Vagina (tissue), 2 donors: ENCODE measurements around the gene HDX. TPM values are rescaled to one million over a fixed set of nuclear protein-coding genes. Genes with fewer than 3 reads are reported as not detected.
"Not testable (repeated sequence)": the region's sequence is repeated elsewhere in the genome, so short reads cannot be mapped to it uniquely, and the experiment has no call there.

ENCODE experiments used
- DNase-seq, 2 donors: peaks; one replicate each; pipeline ENCODE4 v3.0.0-alpha.2; 2017; ENCODE audit errors: extremely low spot score in 2 of 2
- H3K27ac ChIP-seq: fragments of 200-600 bp; sonication (generic); one replicate; pipeline ENCODE4 v1.5.1; 2019
- H3K27me3 ChIP-seq: fragments of 200-600 bp; sonication (generic); one replicate; pipeline ENCODE4 v1.5.1; 2019
- H3K36me3 ChIP-seq, 2 donors: fragments of 200-600 bp; sonication (generic); one replicate each; pipeline ENCODE4 v1.5.1; 2017 to 2019
- H3K4me1 ChIP-seq: fragments of 200-600 bp; sonication (generic); one replicate; pipeline ENCODE4 v1.5.1; 2019
- H3K4me3 ChIP-seq, 2 donors: fragments of 200-600 bp; sonication (generic); 1 replicate in 1 of 2; 2 replicates in 1 of 2; pipeline ENCODE4 v1.5.1; 2016 to 2019
- H3K9me3 ChIP-seq: fragments of 200-600 bp; sonication (generic); one replicate; pipeline ENCODE4 v1.5.1; 2019
- CTCF ChIP-seq, 3 experiments: fragments of 450-650 bp in 2 of 3; fragments of 200-600 bp in 1 of 3; sonication (generic) in 1 of 3; IDR thresholded peaks; one replicate each; pipeline ENCODE4 v1.5.1; 2017 to 2019; ENCODE audit warnings: antibody characterized with exemption in 3 of 3, mild to moderate bottlenecking in 2 of 3, moderate library complexity in 2 of 3
- POLR2A ChIP-seq, 2 donors: fragments of 450-650 bp; IDR thresholded peaks; one replicate each; pipeline ENCODE4 v1.6.1; 2017; ENCODE audit warnings: antibody characterized with exemption in 2 of 2, mild to moderate bottlenecking in 2 of 2, moderate library complexity in 2 of 2
- POLR2AphosphoS5 ChIP-seq, 2 donors: sonication (generic); formaldehyde crosslinking; IDR thresholded peaks; one replicate each; pipeline ENCODE4 v1.9.0; 2017; ENCODE audit warnings: antibody characterized with exemption in 2 of 2, mild to moderate bottlenecking in 2 of 2, low read depth in 1 of 2; ENCODE audit not compliant: insufficient read depth in 1 of 2
- intact Hi-C: fragments of 100-400 bp; cut with DNase I; formaldehyde crosslinking; loops from one replicate; pipeline ENCODE4 v1.15.1; 2023
- small RNA-seq: library from RNA; depleted of rRNA; stranded (forward); fragments of <200 nt; gene quantifications from one replicate; pipeline ENCODE3, GENCODE V24; 2016
- total RNA-seq: library from RNA; depleted of rRNA; stranded (reverse); fragments of >200 nt; gene quantifications from one replicate; pipeline ENCODE4 v1.2.3, GENCODE V29; 2016

The HDX gene
- total RNA-seq, 1 donor from 2014 or later = 4.4 TPM

DNA sequence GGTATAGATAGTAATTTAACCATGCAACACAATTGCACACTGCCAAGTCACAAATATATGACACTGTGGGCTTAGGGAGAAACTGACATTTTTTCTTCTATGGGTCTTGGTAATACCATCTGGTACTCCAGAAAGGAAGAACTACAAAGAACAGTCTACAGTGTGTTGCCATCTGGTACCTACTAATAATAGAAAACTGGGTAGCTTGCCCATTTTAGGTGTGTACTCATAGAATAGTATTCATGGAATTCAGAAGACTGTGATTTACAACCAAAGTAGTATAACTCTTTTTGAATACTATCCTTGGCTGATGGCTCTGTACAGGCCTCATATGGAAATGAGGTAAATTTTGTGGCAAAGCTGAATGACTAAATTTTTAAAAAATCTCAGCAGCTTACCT, 181.6 kb downstream of the HDX start:
- DNase-seq = no peak
- TF ChIP-seq POLR2A (IDR thresholded peaks at IDR 0.05) = no peak
- no peak for TF ChIP-seq POLR2AphosphoS5 (IDR thresholded peaks at IDR 0.05; ENCODE audit: insufficient read depth in 1 of 2, low read depth in 1 of 2)
- no peak for TF ChIP-seq CTCF (IDR thresholded peaks at IDR 0.05)
- Histone ChIP-seq H3K27me3 (no peaks in the 10 kb centered on the region), H3K4me1 (no peaks in the 10 kb centered on the region), H3K4me3 (no peak overlapping the region), H3K36me3 (no peaks in the 10 kb centered on the region), H3K27ac (no peak overlapping the region), H3K9me3 (no peaks in the 10 kb centered on the region)
- intact Hi-C loops = no loop called here

GRCh38 chrX:84320023-84320422, 182.2 kb downstream of the HDX start:
- Histone ChIP-seq H3K27me3 (no peaks in the 10 kb centered on the region), H3K9me3 (no peaks in the 10 kb centered on the region), H3K4me1 (no peaks in the 10 kb centered on the region), H3K27ac (no peak overlapping the region), H3K4me3 (no peak overlapping the region), H3K36me3 (no peaks in the 10 kb centered on the region)
- TF ChIP-seq CTCF (IDR thresholded peaks at IDR 0.05) (no peak), POLR2A (IDR thresholded peaks at IDR 0.05) (no peak), POLR2AphosphoS5 (IDR thresholded peaks at IDR 0.05; ENCODE audit: insufficient read depth in 1 of 2, low read depth in 1 of 2) (no peak)
- intact Hi-C loops = no loop called here
- no peak for DNase-seq

- Histone ChIP-seq H3K27ac (no peak overlapping the region), H3K4me1 (no peaks in the 10 kb centered on the region), H3K9me3 (no peaks in the 10 kb centered on the region), H3K4me3 (no peak overlapping the region), H3K27me3 (no peaks in the 10 kb centered on the region), H3K36me3 (no peaks in the 10 kb centered on the region)
- TF ChIP-seq POLR2A (IDR thresholded peaks at IDR 0.05) (no peak), CTCF (IDR thresholded peaks at IDR 0.05) (no peak), POLR2AphosphoS5 (IDR thresholded peaks at IDR 0.05; ENCODE audit: insufficient read depth in 1 of 2, low read depth in 1 of 2) (no peak)
- no peak for DNase-seq
- intact Hi-C loops = no loop called here
These were observed 183.6 kb downstream of the HDX start for GRCh38 chrX:84318661-84319060.

GRCh38 chrX:84315946-84316345, 186.3 kb downstream of the HDX start:
- DNase-seq, H3K9me3 ChIP-seq, H3K4me1 ChIP-seq, H3K4me3 ChIP-seq, H3K27ac ChIP-seq, H3K36me3 ChIP-seq, intact Hi-C loops, H3K27me3 ChIP-seq: not testable (repeated sequence)

Small RNA genes lying within 50 kb of the gene (small RNA-seq; reads per million reads assigned to genes)
- not detected for gene AL450471.1
